ENCODE results near the gene ADRM1.

ADRM1 gene

GRCh38 chr20:62299666-62300236 lies 3.0 kb upstream of the ADRM1 start:
- DNase-seq: peak; percentile 51

GRCh38 chr20:62300319-62300718 lies 2.5 kb upstream of the ADRM1 start:
- no peak for DNase-seq

- no peak for DNase-seq
Measured at GRCh38 chr20:62301111-62301668, 1.6 kb upstream of the ADRM1 start.

- DNase-seq: peak; percentile 95
Measured at GRCh38 chr20:62301773-62302340, 940 bp upstream of the ADRM1 start.

GRCh38 chr20:62303062-62303339 lies 204 bp downstream of the ADRM1 start:
- DNase-seq: no peak

- no peak for DNase-seq
Measured at GRCh38 chr20:62303340-62304226, 786 bp downstream of the ADRM1 start.

GRCh38 chr20:62304331-62305148 lies 1.7 kb downstream of the ADRM1 start:
- DNase-seq: no peak

- no peak for DNase-seq
Measured at GRCh38 chr20:62305149-62305764, 2.5 kb downstream of the ADRM1 start.

GRCh38 chr20:62305765-62306413 lies 3.1 kb downstream of the ADRM1 start:
- no peak for DNase-seq

GRCh38 chr20:62306414-62307187 lies 3.8 kb downstream of the ADRM1 start:
- no peak for DNase-seq

GRCh38 chr20:62307226-62308101 lies 4.7 kb downstream of the ADRM1 start:
- no peak for DNase-seq

GRCh38 chr20:62308102-62308822 lies 5.5 kb downstream of the ADRM1 start:
- DNase-seq: no peak

GRCh38 chr20:62309198-62309944 lies 6.6 kb downstream of the ADRM1 start:
- no peak for DNase-seq

GRCh38 chr20:62309947-62310756 lies 7.4 kb downstream of the ADRM1 start:
- no peak for DNase-seq

GRCh38 chr20:62310757-62311121 lies 7.9 kb downstream of the ADRM1 start:
- DNase-seq: no peak

- DNase-seq: no peak
Measured at GRCh38 chr20:62311150-62311549, 8.4 kb downstream of the ADRM1 start.

- DNase-seq: no peak
Measured at GRCh38 chr20:62311832-62312661, 9.2 kb downstream of the ADRM1 start.

Measured in NCI-H526 treated with DMSO at 0.1 percent for 48 hours (cell line).